Hypothalamus (tissue), 51 donors: ENCODE data around the gene THOC6.
A peak's percentile ranks its signal among the peaks of the same experiment; 100 is the strongest.

ENCODE experiments used
- DNase-seq, 51 donors: peaks; one replicate each; lab custom pipeline; 2025; lab: John Stamatoyannopoulos, UW

The THOC6 gene

GRCh38 chr16:3023669-3024478, at the start of gene THOC6, which contains the start of gene HCFC1R1:
Gene THOC6, plus strand, starts transcription at chr16:3024035. Its CDS starts 292 bp downstream, at chr16:3024327.
Gene HCFC1R1, minus strand, starts transcription at chr16:3023942. Its CDS starts 1 bp downstream, at chr16:3023941.
- DNase-seq, result peak; percentile 63 to 99 (median 94)

- DNase-seq, result no peak
Observed at GRCh38 chr16:2974319-2975056, 49.3 kb upstream of the THOC6 start.

GRCh38 chr16:2975161-2975795, 48.6 kb upstream of the THOC6 start:
- no peak for DNase-seq

GRCh38 chr16:2976201-2976600, 47.6 kb upstream of the THOC6 start:
- DNase-seq, result peak in 10 of 51 donors; percentile 14 to 45 (median 26)

- DNase-seq, result no peak
Observed at GRCh38 chr16:2976673-2977072, 47.2 kb upstream of the THOC6 start.

GRCh38 chr16:2977440-2977839, 46.4 kb upstream of the THOC6 start:
- peak in 16 of 51 donors; percentile 11 to 49 (median 36) for DNase-seq

GRCh38 chr16:2979669-2980226, 44.1 kb upstream of the THOC6 start:
- no peak for DNase-seq

- peak in 50 of 51 donors; percentile 47 to 94 (median 79) for DNase-seq
Observed at GRCh38 chr16:2980227-2981176, 43.3 kb upstream of the THOC6 start, which contains the start of gene PKMYT1. Gene PKMYT1, minus strand, starts transcription at chr16:2980446. Its CDS starts 789 bp downstream, at chr16:2979657.

GRCh38 chr16:2981177-2981898, 42.5 kb upstream of the THOC6 start:
- no peak for DNase-seq

GRCh38 chr16:2981899-2982250, 42.0 kb upstream of the THOC6 start:
- DNase-seq, result no peak

- no peak for DNase-seq
Observed at GRCh38 chr16:2982402-2982801, 41.4 kb upstream of the THOC6 start.

GRCh38 chr16:2983706-2984136, 40.1 kb upstream of the THOC6 start:
- DNase-seq, result peak in 46 of 51 donors; percentile 20 to 87 (median 66)

GRCh38 chr16:2985462-2985861, 38.4 kb upstream of the THOC6 start:
- DNase-seq, result no peak

GRCh38 chr16:2985893-2986355, 37.9 kb upstream of the THOC6 start:
- DNase-seq, result no peak

- no peak for DNase-seq
Observed at GRCh38 chr16:2986623-2987188, 37.1 kb upstream of the THOC6 start.

GRCh38 chr16:2987286-2987685, 36.5 kb upstream of the THOC6 start:
- no peak for DNase-seq

GRCh38 chr16:2987833-2988232, 36.0 kb upstream of the THOC6 start:
- DNase-seq, result no peak

GRCh38 chr16:2988590-2989099, 35.2 kb upstream of the THOC6 start:
- DNase-seq, result no peak
